ENCODE data around the gene CD99L2.
"Not testable (repeated sequence)": the region's sequence is repeated elsewhere in the genome, so short reads cannot be mapped to it uniquely, and the experiment has no call there.

CD99L2 gene

DNA sequence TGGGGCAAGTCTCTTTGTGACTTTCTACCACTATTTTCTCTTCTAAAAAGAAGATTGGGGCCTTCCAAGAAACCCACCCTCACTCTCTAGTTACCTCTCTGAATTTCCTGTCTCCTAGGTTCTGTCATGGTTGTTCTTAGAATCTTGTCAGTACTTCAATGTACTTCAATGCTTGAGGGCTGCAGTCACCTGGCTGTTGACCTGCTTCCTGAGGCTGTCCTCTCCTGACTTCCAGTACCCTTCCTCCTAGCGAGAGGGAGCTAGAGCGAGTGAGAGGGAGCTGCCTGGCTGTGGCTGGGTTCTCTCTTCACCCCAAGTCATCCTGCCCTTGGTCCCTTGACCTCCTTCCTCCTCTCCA, 17.7 kb downstream of the CD99L2 start:
- H3K27me3 ChIP-seq (ENCODE audit: control insufficient read depth, low read length) = no peaks in the 10 kb centered on the region
- H3K4me1 ChIP-seq (ENCODE audit: control insufficient read depth, low read length) = no peaks in the 10 kb centered on the region
- H3K9me2 ChIP-seq (replicated peaks; ENCODE audit: control insufficient read depth, low read length) = no peaks in the 10 kb centered on the region
- no peaks in the 10 kb centered on the region for H3F3A ChIP-seq (ENCODE audit: control insufficient read depth, insufficient read depth)
- no peaks in the 10 kb centered on the region for H3K36me3 ChIP-seq (ENCODE audit: control insufficient read depth, low read length)
- TF ChIP-seq, protein P1, sequence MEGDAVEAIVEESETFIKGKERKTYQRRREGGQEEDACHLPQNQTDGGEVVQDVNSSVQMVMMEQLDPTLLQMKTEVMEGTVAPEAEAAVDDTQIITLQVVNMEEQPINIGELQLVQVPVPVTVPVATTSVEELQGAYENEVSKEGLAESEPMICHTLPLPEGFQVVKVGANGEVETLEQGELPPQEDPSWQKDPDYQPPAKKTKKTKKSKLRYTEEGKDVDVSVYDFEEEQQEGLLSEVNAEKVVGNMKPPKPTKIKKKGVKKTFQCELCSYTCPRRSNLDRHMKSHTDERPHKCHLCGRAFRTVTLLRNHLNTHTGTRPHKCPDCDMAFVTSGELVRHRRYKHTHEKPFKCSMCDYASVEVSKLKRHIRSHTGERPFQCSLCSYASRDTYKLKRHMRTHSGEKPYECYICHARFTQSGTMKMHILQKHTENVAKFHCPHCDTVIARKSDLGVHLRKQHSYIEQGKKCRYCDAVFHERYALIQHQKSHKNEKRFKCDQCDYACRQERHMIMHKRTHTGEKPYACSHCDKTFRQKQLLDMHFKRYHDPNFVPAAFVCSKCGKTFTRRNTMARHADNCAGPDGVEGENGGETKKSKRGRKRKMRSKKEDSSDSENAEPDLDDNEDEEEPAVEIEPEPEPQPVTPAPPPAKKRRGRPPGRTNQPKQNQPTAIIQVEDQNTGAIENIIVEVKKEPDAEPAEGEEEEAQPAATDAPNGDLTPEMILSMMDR (IDR thresholded peaks at IDR 0.05; ENCODE audit: low read depth, low read length, poor library complexity, severe bottlenecking) = no peak
- no peak for TF ChIP-seq EZH2phosphoT487 (IDR thresholded peaks at IDR 0.05; ENCODE audit: borderline replicate concordance, low read length)
- no peaks in the 10 kb centered on the region for H3K79me2 ChIP-seq (ENCODE audit: control insufficient read depth, low read length)
- no peak overlapping the region for H3K4me3 ChIP-seq (ENCODE audit: low read length)
- H3K9me3 ChIP-seq (ENCODE audit: control insufficient read depth, insufficient read depth, low read length) = no peaks in the 10 kb centered on the region
- no peaks in the 10 kb centered on the region for H4K20me1 ChIP-seq (ENCODE audit: control insufficient read depth, insufficient read depth, low read depth, low read length)
- no peak overlapping the region for H3K27ac ChIP-seq (ENCODE audit: low read depth, low read length)
- H3K4me2 ChIP-seq (ENCODE audit: low read length) = no peak overlapping the region

- Histone ChIP-seq H3K36me3 (ENCODE audit: control insufficient read depth, low read length) (no peaks in the 10 kb centered on the region), H3K79me2 (ENCODE audit: control insufficient read depth, low read length) (no peaks in the 10 kb centered on the region), H3K4me2 (ENCODE audit: low read length) (no peak overlapping the region), H3K4me1 (ENCODE audit: control insufficient read depth, low read length) (no peaks in the 10 kb centered on the region), H3K27me3 (ENCODE audit: control insufficient read depth, low read length) (no peaks in the 10 kb centered on the region), H3K27ac (ENCODE audit: low read depth, low read length) (no peak overlapping the region), H3K9me2 (replicated peaks; ENCODE audit: control insufficient read depth, low read length) (no peaks in the 10 kb centered on the region), H3F3A (ENCODE audit: control insufficient read depth, insufficient read depth) (no peaks in the 10 kb centered on the region), H3K4me3 (ENCODE audit: low read length) (no peak overlapping the region), H3K9me3 (ENCODE audit: control insufficient read depth, insufficient read depth, low read length) (no peaks in the 10 kb centered on the region), H4K20me1 (ENCODE audit: control insufficient read depth, insufficient read depth, low read depth, low read length) (no peaks in the 10 kb centered on the region)
- TF ChIP-seq, protein P1 (IDR thresholded peaks at IDR 0.05; ENCODE audit: low read depth, low read length, poor library complexity, severe bottlenecking) = no peak
- no peak for TF ChIP-seq EZH2phosphoT487 (IDR thresholded peaks at IDR 0.05; ENCODE audit: borderline replicate concordance, low read length)
These were observed 18.3 kb downstream of the CD99L2 start for GRCh38 chrX:150879855-150880807.

GRCh38 chrX:150875621-150876020, 22.8 kb downstream of the CD99L2 start:
- not testable (repeated sequence) for H3K27ac ChIP-seq (ENCODE audit: low read depth, low read length); H3K4me2 ChIP-seq (ENCODE audit: low read length); H4K20me1 ChIP-seq (ENCODE audit: control insufficient read depth, insufficient read depth, low read depth, low read length); H3K79me2 ChIP-seq (ENCODE audit: control insufficient read depth, low read length); H3K27me3 ChIP-seq (ENCODE audit: control insufficient read depth, low read length); H3K36me3 ChIP-seq (ENCODE audit: control insufficient read depth, low read length); H3K9me2 ChIP-seq (replicated peaks; ENCODE audit: control insufficient read depth, low read length); H3K4me1 ChIP-seq (ENCODE audit: control insufficient read depth, low read length); H3K4me3 ChIP-seq (ENCODE audit: low read length); H3F3A ChIP-seq (ENCODE audit: control insufficient read depth, insufficient read depth); H3K9me3 ChIP-seq (ENCODE audit: control insufficient read depth, insufficient read depth, low read length)

DNA sequence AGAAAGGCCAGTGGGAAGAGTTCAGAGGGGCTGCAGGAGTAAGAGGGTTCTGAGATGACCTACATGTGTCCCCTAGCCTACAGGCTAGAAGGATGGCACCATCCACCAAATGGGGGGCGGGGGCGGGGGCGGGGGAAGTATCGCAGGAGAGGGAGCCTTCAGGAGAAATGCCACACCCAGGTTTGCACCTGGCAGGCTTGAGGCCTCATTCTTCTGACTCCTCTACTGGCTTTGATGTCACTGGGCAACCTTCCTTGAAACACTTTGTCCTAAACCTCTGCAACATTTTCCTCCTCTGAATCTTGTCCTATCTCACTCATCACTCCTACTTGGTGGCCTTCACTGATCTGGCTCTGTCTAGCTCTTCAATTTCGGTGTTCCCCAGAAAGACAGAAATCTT, 24.0 kb downstream of the CD99L2 start:
- no peak overlapping the region for H3K4me2 ChIP-seq (ENCODE audit: low read length)
- H4K20me1 ChIP-seq (ENCODE audit: control insufficient read depth, insufficient read depth, low read depth, low read length) = no peaks in the 10 kb centered on the region
- H3F3A ChIP-seq (ENCODE audit: control insufficient read depth, insufficient read depth) = no peaks in the 10 kb centered on the region
- H3K79me2 ChIP-seq (ENCODE audit: control insufficient read depth, low read length) = no peaks in the 10 kb centered on the region
- TF ChIP-seq, protein P1 (IDR thresholded peaks at IDR 0.05; ENCODE audit: low read depth, low read length, poor library complexity, severe bottlenecking) = no peak
- TF ChIP-seq EZH2phosphoT487 (IDR thresholded peaks at IDR 0.05; ENCODE audit: borderline replicate concordance, low read length) = no peak
- no peaks in the 10 kb centered on the region for H3K9me2 ChIP-seq (replicated peaks; ENCODE audit: control insufficient read depth, low read length)
- 0 out of 2 replicates have a peak, but pooled peaks cover 3% of the 10 kb centered on the region for H3K4me1 ChIP-seq (ENCODE audit: control insufficient read depth, low read length)
- no peaks in the 10 kb centered on the region for H3K9me3 ChIP-seq (ENCODE audit: control insufficient read depth, insufficient read depth, low read length)
- no peaks in the 10 kb centered on the region for H3K27me3 ChIP-seq (ENCODE audit: control insufficient read depth, low read length)
- no peak overlapping the region for H3K27ac ChIP-seq (ENCODE audit: low read depth, low read length)
- no peak overlapping the region for H3K4me3 ChIP-seq (ENCODE audit: low read length)
- H3K36me3 ChIP-seq (ENCODE audit: control insufficient read depth, low read length) = no peaks in the 10 kb centered on the region
